HEK293T (cell line): ENCODE measurements around the gene EEF1A1.
"Not testable (repeated sequence)": the region's sequence is repeated elsewhere in the genome, so short reads cannot be mapped to it uniquely, and the experiment has no call there.

ENCODE experiments used
- CTCF ChIA-PET: fragments of 350-600 bp; formaldehyde crosslinking; extraction: SDS; loops from one replicate; lab custom pipeline; 2021; ENCODE audit warnings: antibody characterized with exemption, inconsistent platforms; lab: Yijun Ruan, JAX
- POLR2A ChIA-PET: fragments of 350-600 bp; formaldehyde crosslinking; extraction: SDS; loops from one replicate; lab custom pipeline; 2020; ENCODE audit warnings: antibody characterized with exemption, inconsistent platforms; lab: Yijun Ruan, JAX
- DNase-seq: peaks from one replicate; pipeline ENCODE4 v3.0.0; 2012; ENCODE audit warnings: mixed read lengths; ENCODE audit errors: extremely low spot score
- BHLHE40 ChIP-seq: fragments of 450-650 bp; IDR thresholded peaks from 2 replicates; pipeline ENCODE4 v1.6.1; 2016; ENCODE audit warnings: mild to moderate bottlenecking, moderate library complexity, borderline replicate concordance
- ELF4 ChIP-seq: fragments of 450-650 bp; IDR thresholded peaks from 2 replicates; pipeline ENCODE4 v1.6.1; 2017; ENCODE audit warnings: antibody characterized with exemption
- FOXA1 ChIP-seq: fragments of 450-650 bp; IDR thresholded peaks from 2 replicates; pipeline ENCODE4 v1.6.1; 2016; ENCODE audit warnings: mild to moderate bottlenecking
- FOXK2 ChIP-seq: fragments of 450-650 bp; IDR thresholded peaks from 2 replicates; pipeline ENCODE4 v1.6.1; 2016; ENCODE audit warnings: mild to moderate bottlenecking
- FOXM1 ChIP-seq: fragments of 450-650 bp; IDR thresholded peaks from 2 replicates; pipeline ENCODE4 v1.6.1; 2017; ENCODE audit warnings: mild to moderate bottlenecking, borderline replicate concordance
- HDGF ChIP-seq: fragments of 450-650 bp; IDR thresholded peaks from 2 replicates; pipeline ENCODE4 v1.6.1; 2017; ENCODE audit warnings: antibody characterized with exemption, borderline replicate concordance
- L3MBTL2 ChIP-seq: fragments of 450-650 bp; conservative IDR thresholded peaks from 2 replicates; pipeline ENCODE4 v1.6.1; 2016; ENCODE audit warnings: mild to moderate bottlenecking
- LEF1 ChIP-seq: fragments of 450-650 bp; IDR thresholded peaks from 2 replicates; pipeline ENCODE4 v1.6.1; 2017; ENCODE audit warnings: mild to moderate bottlenecking, borderline replicate concordance
- NFRKB ChIP-seq: fragments of 450-650 bp; IDR thresholded peaks from 2 replicates; pipeline ENCODE4 v1.6.1; 2016; ENCODE audit warnings: mild to moderate bottlenecking, moderate library complexity
- SP1 ChIP-seq: fragments of 450-650 bp; IDR thresholded peaks from 2 replicates; pipeline ENCODE4 v1.6.1; 2017
- SUZ12 ChIP-seq: fragments of 450-650 bp; IDR thresholded peaks from 2 replicates; pipeline ENCODE4 v1.6.1; 2016; ENCODE audit warnings: mild to moderate bottlenecking
- TARDBP ChIP-seq: fragments of 450-650 bp; IDR thresholded peaks from 2 replicates; pipeline ENCODE4 v1.6.1; 2016
- ZNF384 ChIP-seq: fragments of 450-650 bp; IDR thresholded peaks from 2 replicates; pipeline ENCODE4 v1.6.1; 2016
- TF ChIP-seq, protein P1 (sequence below): fragments of 450-650 bp; IDR thresholded peaks from 2 replicates; pipeline ENCODE4 v1.6.1; 2016

EEF1A1 gene

GRCh38 chr6:73518982-73519881 is 1.6 kb downstream of the EEF1A1 start:
- CTCF ChIA-PET: not testable (repeated sequence)
- POLR2A ChIA-PET: interaction anchor here (0.8 to 3.0 kb wide), 11 partner anchors 18 to 134 kb away, joined by 3 to 51 read pairs (median 7); partner anchors contain the start of gene SLC17A5

GRCh38 chr6:73518100-73518981 is 2.5 kb downstream of the EEF1A1 start:
- POLR2A ChIA-PET, CTCF ChIA-PET, DNase-seq: not testable (repeated sequence)

More at GRCh38 chr6:73518982-73519881, 1.6 kb downstream of the EEF1A1 start:
- DNase-seq: not testable (repeated sequence)
- TF ChIP-seq BHLHE40: 0 out of 2 replicates have a peak, but pooled peaks have one; percentile 17

DNA sequence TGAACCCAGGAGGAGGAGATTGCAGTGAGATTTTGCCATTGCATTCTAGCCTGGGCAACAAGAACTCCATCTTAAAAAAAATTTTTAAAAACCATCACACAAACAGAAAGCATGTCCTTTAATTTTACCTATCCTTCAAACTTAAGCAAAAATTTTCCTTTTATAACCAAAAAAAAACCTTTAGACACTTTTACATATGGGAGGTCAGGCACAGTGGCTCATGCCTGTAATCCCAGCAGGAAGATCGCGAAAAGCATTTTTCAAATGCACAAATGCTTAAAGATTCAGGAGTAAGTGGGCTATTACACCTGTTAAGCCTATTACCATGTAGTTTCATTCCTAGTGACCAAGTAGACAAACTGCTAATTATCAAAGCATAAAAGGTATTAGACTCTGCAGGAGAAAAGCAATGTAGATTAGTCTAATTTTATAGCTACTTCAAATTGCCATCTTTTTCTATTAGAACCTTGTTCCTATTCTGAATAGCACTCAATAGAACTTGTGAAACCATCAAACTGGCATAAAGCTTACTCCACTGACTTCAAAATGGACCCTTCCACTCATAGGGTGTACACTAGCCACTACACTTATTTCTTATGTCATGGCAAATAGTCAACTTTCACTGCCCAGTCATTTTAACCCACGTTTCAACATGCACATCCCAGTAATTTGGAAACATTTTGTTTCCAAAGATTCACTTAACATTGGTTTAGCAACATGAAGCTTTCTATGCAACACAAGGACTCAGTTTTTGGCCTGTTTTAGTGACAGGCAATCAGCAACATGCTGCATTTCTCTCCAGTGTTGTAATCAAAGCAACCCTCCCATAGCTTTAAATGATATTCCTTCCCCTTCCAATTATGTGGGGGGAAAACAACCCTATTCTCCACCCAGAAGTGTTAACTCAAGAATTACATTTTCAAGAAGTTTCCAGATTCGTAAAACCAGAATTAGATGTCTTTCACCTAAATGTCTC is 4.0 kb downstream of the EEF1A1 start:
- ChIA-PET POLR2A (interaction anchor here (0.7 to 2.7 kb wide), 6 partner anchors 32 to 146 kb away, joined by 3 to 12 read pairs (median 4); partner anchors contain the start of gene MTO1), CTCF (interaction anchor here (1.2 kb wide), 1 partner anchor 95 kb away, joined by 6 read pairs; no protein-coding TSS in a partner anchor)
- TF ChIP-seq SUZ12: no peak
- 0 out of 2 replicates have a peak, but pooled peaks have one; percentile 40 for TF ChIP-seq NFRKB
- peak; percentile 29; the same call in 1 of the 2 replicates for TF ChIP-seq ELF4
- no peak for TF ChIP-seq LEF1
- no peak for TF ChIP-seq FOXK2
- TF ChIP-seq L3MBTL2: 0 out of 2 replicates have a peak, but pooled peaks have one; percentile 25
- no peak for TF ChIP-seq SP1
- no peak for TF ChIP-seq HDGF
- DNase-seq: no peak

DNA sequence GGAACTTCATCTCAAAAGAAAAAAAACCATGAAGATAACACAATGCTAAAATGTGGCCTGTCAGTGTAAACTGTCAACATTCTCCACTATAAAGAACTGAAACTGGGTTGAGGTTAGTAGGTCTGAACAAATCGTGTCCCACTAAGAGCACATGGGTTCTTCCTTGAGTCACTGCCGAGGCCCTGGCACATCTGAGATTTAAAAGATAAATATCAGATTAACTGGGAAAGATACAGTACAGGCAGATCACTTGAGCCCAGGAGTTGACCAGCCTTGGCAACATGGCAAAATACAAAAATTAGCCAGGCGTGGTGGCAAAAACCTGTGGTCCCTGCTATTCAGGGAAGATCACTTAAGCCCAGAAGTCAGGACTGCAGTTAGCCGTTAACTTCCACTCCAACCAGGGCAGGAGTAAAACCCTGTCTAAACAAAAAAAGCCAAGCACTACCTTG is 5.6 kb downstream of the EEF1A1 start:
- no peak for DNase-seq

GRCh38 chr6:73514746-73515110 is 6.1 kb downstream of the EEF1A1 start:
- ChIA-PET POLR2A (interaction anchor here (1.0 to 2.6 kb wide), 5 partner anchors 10 to 138 kb away, joined by 3 to 9 read pairs (median 3); partner anchors contain the start of genes MTO1 and SLC17A5), CTCF (interaction anchor here (1.7 to 3.1 kb wide), 2 partner anchors 95 to 98 kb away, joined by 4 to 16 read pairs; no protein-coding TSS in a partner anchor)
- no peak for DNase-seq
- TF ChIP-seq BHLHE40 (no peak), NFRKB (0 out of 2 replicates have a peak, but pooled peaks have one; percentile 6), ELF4 (0 out of 2 replicates have a peak, but pooled peaks have one; percentile 13)
- TF ChIP-seq, protein P1, sequence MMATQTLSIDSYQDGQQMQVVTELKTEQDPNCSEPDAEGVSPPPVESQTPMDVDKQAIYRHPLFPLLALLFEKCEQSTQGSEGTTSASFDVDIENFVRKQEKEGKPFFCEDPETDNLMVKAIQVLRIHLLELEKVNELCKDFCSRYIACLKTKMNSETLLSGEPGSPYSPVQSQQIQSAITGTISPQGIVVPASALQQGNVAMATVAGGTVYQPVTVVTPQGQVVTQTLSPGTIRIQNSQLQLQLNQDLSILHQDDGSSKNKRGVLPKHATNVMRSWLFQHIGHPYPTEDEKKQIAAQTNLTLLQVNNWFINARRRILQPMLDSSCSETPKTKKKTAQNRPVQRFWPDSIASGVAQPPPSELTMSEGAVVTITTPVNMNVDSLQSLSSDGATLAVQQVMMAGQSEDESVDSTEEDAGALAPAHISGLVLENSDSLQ: no peak

More for the DNA sequence above, 5.6 kb downstream of the EEF1A1 start:
- TF ChIP-seq SUZ12 (no peak), HDGF (no peak), FOXM1 (no peak), FOXA1 (no peak), BHLHE40 (no peak), NFRKB (no peak)
- ChIA-PET POLR2A (interaction anchor here (0.6 to 2.7 kb wide), 7 partner anchors 9 to 138 kb away, joined by 3 to 12 read pairs (median 4); partner anchors contain the start of gene SLC17A5), CTCF (interaction anchor here (0.5 to 3.1 kb wide), 7 partner anchors 86 to 131 kb away, joined by 3 to 16 read pairs (median 3); no protein-coding TSS in a partner anchor)

- DNase-seq: no peak
- TF ChIP-seq L3MBTL2 (no peak), NFRKB (no peak; the same call in 1 of the 2 replicates), LEF1 (no peak), TARDBP (no peak), ZNF384 (no peak), SUZ12 (no peak), ELF4 (no peak), FOXA1 (no peak)
- TF ChIP-seq, protein P1: no peak
- CTCF ChIA-PET: interaction anchor here (0.7 to 3.1 kb wide), 4 partner anchors 35 to 140 kb away, joined by 3 to 16 read pairs (median 4); no protein-coding TSS in a partner anchor
- POLR2A ChIA-PET: interaction anchor here (0.6 to 2.6 kb wide), 16 partner anchors 8 to 1925 kb away, joined by 3 to 10 read pairs (median 4); partner anchors contain the start of genes EEF1A1, MTO1 and SLC17A5
Observed at GRCh38 chr6:73513496-73513854, 7.4 kb downstream of the EEF1A1 start.
